Measurements from ENCODE around the gene ATAD2B. TPM values are rescaled to one million over a fixed set of nuclear protein-coding genes. Genes with fewer than 3 reads are reported as not detected.
"Not testable (repeated sequence)": the region's sequence is repeated elsewhere in the genome, so short reads cannot be mapped to it uniquely, and the experiment has no call there.

ATAD2B gene
- total RNA-seq = 10 to 100 TPM; 23.3 to 33.0 TPM
- long read RNA-seq, partial matches to known transcripts = 5 of 10 reads
- long read RNA-seq, other reads (novel, unspliced or antisense) = 5 of 10 reads

DNA sequence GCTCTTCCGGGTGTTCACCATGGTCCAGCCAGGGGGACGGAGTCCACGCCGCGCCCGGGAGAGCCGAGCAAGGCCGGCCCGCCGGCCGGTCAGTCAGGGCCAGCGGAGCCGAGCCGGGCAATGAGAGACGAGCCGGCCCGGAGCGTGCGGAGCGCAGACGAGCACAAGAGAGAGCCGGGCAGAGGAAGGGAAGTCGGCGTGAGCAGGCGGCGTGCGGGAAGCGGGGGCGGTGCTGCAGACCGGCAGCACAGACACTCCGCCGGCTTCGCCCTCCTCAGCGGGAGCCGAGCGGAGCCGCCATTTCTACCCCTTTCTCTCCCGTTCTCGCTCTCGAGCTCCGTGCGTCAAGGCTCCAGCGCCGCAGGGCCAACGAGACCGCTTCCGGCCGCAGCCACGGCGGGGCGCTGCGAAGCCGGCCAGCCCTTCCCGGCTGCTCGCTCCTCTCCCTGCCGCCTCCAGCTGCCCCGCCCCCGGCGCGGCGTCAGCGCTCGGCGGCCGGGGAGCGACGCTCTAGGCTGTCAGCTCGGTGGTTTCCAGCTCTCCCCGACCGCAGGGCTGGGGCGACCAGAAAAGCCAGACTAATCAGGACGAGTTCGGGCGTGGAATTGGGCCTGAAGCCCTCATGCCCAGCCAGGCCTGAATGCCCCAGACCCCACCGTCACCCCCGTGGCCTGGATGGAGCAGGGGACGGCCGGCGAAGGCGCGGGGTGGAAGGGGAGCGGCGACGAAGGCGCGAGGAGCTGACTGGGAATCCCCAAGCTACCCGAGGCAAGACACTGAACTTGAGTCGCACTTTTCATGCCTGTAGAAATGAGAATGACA lies at the start of gene ATAD2B:
Gene ATAD2B, minus strand, starts transcription at position 374 of the 822 bp plus-strand sequence. Its CDS starts 353 bp downstream, at position 21.
- ATAC-seq = peak; percentile 89
- intact Hi-C loops (cut with DNase I, micrococcal nuclease) = loop anchor here in 1 of 2 donors (10.0 kb wide), 1 partner anchor 158 kb away; the partner anchor contains the start of gene TP53I3
- DNase-seq = peak; percentile 83 to 93

DNA sequence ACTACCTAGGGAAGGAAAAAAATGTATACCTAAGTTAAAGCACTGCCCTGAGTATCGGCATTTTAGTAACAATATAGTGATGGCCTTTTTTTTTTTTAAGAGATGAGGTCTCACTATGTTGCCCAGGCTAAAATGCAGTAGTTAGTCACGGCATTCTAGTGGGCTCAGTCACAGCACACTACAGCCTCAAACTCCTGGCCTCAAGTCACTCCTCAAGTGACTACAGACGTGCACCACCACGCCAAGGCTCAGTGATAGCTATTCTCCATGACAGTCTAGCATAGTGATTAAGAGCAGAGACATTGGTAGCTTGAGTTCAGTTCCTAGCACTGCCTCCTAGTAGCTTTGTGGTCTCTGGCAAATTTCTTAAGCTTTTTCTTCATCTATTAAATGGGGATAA lies 40.9 kb upstream of the ATAD2B start:
- DNase-seq (no peak), ATAC-seq (no peak)
- intact Hi-C loops (cut with DNase I, micrococcal nuclease) = no loop called here

DNA sequence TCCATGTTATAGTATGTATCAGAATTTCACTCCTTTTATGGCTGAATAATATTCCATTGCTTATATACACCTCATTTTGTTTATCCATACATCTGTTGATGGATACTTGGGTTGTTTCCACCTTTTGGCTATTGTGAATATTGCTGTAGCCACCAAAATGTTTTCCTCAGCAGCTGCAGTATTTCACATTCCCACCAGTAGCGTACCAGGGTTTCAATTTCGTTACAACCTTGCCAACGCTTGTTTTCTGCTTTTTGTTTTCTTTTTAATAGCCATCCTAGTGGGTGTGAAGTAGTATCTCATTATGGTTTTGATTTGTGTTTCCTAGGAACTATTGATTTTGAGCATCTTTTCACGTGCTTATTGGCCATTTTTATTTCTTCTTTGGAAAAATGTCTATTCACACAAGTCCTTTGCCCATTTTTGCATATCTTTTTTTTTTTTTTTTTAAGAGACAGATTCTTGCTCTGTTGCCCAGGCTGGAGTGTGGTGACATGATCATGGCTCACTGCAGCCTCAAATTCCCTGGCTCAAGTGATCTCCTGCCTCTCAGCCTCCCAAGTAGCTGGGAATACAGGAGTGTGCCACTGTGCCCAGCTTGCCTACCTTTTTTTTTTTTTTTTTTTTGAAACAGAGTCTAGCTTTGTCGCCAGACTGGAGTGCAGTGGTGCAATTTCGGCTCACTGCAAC lies 27.5 kb upstream of the ATAD2B start:
- DNase-seq = no peak
- ATAC-seq = no peak
- intact Hi-C loops (cut with DNase I, micrococcal nuclease) = no loop called here

DNA sequence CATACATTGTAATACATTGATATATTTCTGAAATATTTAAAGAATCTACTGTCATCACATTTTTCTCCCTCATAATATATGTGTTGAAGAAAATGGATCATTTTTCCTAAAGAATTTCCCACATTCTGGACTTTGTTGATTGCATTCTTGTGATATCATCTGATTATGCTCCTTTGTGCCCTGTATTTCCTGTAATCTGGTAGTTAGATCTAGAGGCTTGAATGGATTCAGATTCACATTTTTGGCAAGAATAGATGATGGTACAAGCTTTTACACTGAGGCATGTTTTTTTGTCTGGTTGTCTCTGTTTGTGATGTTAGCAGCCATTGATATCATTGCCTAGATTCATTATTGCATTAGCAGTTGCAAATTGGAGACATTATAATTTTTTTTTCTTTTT lies 26.7 kb upstream of the ATAD2B start:
- DNase-seq (no peak), ATAC-seq (no peak)
- intact Hi-C loops (cut with DNase I, micrococcal nuclease) = no loop called here

DNA sequence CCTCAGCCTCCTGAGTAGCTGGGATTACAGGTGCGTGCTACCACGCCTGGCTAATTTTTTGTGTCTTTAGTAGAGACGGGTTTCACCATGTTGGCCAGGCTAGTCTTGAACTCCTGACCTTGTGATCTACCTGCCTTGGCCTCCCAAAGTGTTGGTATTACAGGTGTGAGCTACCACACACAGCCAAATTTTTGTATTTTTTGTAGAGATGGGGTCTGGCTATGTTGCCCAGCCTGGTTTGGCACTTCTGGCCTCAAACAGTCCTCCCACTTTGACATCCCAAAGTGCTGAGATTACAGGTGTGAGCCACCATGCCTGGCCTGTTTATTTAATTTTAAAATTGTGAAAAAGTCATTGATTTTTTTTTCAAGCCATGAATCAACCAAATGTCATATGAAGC lies 25.6 kb upstream of the ATAD2B start:
- DNase-seq; ATAC-seq; intact Hi-C loops (cut with DNase I, micrococcal nuclease): not testable (repeated sequence)

DNA sequence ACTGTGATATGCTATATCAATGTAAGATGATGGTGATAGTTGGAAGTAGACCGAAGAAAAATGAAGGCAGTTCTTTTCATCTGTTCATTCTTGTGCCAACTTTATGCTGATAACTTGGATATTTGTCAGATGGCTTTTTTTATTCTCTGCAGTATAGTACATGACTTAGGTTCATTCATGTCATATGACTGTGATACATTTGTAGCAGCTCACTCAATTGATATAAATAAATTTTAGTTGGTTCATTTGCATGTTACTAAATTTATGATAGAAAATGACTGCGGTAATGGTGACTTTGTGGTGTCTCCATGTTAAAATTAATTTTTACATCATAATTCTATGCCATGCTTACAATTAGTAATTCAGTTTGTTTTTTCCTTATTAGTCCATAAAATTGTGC lies 20.4 kb upstream of the ATAD2B start:
- ATAC-seq (no peak), DNase-seq (no peak)
- intact Hi-C loops (cut with DNase I, micrococcal nuclease) = no loop called here

DNA sequence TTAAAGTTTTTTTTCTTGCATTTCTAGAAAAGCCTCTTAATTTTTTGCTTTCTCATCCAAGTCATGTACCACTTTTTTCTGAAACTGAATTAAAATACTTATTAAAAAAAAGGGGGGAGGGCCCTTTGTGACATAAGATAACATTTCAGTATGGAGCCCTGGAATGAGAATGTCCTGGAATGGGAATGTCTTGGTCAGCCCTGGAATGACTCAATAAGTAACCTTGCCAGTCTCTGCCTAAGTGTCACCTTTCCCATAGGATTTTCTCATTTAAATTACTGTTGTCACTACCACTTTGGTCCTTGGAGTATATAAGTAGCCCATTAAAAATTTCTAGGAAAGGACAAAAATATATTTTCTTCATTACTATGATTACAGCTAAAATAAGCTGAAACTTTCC lies 18.1 kb upstream of the ATAD2B start:
- ATAC-seq (no peak), DNase-seq (no peak)
- intact Hi-C loops (cut with DNase I, micrococcal nuclease) = no loop called here

DNA sequence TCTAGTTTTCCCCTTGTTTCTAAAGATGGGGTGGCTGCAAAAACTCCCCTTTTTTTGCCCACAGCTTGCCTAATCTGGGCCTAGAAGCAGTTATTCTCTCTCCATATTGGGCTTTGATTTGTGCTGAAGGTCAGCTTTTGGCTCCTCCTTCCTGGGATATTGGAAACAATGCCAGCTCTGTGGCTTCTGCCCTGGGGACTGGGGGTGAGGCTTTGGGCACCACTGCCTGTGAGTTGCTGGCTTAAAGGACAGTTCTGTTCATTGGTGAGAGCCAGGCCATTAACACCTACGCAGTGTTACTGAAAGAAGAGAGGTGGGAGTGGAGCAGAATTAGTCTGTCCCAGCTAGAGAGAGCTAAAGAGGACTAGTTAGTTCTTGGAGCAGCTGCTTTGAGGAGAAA lies 17.6 kb upstream of the ATAD2B start:
- peak; percentile 19 for ATAC-seq
- no peak for DNase-seq
- intact Hi-C loops (cut with DNase I, micrococcal nuclease) = no loop called here

DNA sequence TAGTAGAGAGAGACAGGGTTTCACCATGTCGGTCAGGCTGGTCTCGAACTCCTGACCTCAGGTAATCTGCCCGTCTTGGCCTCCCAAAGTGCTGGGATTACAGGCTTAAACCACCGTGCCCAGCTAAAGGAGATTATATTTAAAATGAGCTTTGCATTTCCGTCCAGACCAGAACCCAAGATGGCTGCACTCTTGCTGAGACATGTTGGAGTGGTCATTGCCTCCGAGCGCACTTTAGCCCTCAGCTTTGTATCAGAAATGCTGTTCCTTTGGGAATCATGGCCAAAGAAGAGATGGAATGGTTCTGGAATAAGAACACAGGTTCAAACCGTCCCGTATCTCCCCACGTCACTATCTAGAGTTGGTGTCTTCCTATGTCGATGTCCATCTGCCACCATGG lies 16.7 kb upstream of the ATAD2B start:
- DNase-seq = no peak
- no peak for ATAC-seq
- intact Hi-C loops (cut with DNase I, micrococcal nuclease) = no loop called here

DNA sequence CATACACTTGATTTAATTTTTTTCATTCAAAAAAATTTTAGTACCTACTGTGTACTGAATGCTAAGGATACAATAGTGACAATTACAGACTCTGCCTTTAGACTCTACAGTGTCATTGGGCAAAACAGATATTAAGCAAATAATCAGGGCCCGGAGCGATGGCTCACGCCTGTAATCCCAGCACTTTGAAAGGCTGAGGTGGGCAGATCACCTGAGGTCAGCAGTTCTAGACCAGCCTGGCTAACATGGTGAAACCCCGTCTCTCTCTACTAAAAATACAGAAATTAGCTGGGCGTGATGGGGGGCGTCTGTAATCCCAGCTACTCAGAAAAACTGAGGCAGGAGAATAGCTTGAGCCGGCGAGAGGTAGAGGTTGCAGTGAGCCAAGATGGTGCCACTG lies 14.7 kb upstream of the ATAD2B start:
- DNase-seq (no peak), ATAC-seq (no peak)
- intact Hi-C loops (cut with DNase I, micrococcal nuclease) = no loop called here

DNA sequence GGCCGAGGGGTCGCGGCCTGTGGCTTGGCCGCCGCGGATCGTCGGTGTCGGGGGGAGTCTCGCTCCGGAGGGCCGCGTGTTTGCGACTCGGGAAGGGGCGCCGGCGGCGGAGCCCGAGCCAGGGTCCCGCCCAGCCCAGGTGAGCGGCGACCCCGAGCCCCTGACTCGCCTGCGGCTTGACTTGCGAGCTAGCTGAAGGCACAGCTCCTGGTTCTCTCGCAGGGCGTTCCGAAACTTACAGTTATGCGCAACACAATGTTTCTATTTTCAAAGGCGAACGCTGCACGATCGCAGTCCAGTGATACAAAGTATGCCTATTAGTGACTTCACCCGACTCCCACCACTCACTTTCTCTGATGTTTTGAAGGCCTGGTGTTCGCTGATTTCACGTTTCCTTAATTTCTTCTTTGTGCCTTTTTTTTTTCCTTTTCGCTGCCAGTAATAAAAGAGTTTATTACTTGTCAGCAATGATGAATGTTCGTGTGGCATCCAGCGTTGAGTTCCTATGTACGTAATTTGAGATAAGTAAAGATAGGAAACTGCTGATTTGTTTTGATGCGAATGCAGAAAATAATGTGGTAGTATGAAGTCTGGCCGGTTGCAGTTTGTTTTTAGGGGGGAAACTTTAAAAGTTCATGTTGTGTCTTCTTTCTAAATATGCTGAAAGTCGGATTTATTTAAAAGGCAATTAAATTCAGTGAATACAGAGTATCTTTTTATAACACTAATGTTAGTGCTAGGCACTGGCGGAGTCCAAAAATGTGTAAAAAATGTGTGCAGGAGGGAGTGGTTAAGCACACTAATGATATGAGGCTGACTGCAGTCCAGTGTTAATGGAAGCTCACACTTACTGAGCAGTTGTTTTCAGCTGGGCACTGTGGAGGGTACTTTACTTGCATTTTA lies 14.0 kb upstream of the ATAD2B start:
- peak; percentile 49 for ATAC-seq
- DNase-seq = peak; percentile 48 to 64
- intact Hi-C loops (cut with DNase I, micrococcal nuclease) = no loop called here

DNA sequence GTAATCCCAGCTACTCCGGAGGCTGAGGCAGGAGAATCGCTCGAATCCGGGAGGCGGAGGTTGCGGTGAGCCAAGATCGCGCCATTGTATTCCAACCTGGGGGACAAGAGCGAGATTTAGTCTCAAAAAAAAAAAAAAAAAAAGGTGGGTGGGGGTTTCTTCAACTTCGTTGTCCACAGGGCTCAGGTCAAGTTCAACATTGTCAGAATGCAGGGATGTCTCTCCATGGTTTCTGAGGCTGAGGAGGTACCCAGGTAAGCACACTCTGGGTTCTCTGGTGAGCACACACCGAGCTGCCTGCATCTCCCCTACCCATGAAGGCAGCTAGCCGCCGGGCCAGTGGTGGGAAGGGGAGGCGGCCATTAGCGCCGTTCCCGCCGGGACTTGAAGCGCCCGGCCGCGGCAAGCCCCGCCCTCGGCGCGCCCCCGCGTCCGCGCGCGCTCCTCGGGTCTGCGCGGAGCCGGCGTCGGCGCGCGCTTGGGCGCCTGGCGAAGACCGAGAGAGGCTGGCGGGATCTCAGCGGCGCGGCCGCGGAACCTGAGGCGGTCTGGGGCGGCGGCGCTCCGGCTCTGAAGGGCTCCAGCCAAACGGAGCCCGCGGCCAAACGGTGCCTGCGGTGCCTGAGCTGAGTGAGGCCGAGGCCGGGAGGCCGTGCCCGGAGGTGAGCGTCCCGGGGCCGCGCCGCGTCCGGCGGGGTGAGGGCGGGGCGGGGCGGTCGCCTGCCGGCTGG lies 13.2 kb upstream of the ATAD2B start, which contains the start of gene UBXN2A:
Gene UBXN2A, plus strand, starts transcription at position 477 of the 731 bp plus-strand sequence. CDS start 17,852 bp downstream, outside the sequence.
- DNase-seq (peak; percentile 56 to 83), ATAC-seq (peak; percentile 93)
- intact Hi-C loops (cut with DNase I, micrococcal nuclease) = no loop called here

DNA sequence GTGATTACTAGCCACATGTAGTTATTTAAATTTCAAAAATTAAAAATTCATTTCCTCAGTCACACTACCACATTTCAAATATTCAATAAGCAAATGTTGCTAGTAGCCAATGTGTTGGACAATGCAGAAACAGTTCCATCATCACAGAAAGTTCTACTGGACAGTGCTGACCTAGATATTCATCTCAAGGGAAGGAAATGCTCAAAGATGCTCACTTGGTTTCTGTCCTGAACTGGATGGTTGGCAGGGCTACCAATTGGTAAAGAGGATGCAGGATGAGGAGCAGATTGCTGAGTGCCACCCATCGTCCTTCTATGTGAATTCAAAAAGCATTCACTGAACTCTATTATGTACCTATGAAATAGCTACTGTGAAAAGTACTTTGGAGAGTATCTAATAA lies 7.3 kb upstream of the ATAD2B start:
- intact Hi-C loops (cut with DNase I, micrococcal nuclease) = no loop called here
- ATAC-seq (no peak), DNase-seq (no peak)

DNA sequence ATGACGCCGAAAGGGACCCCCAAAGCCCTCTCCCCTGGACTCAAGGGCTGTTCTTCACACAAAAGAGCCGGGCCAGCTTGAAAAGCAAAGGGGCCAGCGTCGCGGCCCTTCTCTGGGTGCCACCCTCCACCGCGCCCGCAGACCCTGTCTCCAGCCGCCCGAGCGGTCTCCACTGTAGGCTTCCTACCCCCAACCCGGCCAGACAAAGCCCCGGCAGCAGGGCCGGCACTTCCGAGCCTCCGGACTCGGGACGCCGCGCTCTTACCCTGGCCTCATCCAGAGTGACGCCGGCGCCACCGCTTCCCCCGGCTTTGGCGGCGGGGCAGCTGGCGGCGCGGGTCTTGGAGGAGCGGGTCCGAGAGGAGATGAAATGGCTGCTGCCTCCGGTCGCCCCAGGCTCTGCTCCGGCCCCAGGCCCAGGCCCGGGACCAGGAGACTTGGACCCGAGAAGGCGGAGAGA lies 603 bp downstream of the ATAD2B start:
- intact Hi-C loops (cut with DNase I, micrococcal nuclease) = loop anchor here in 1 of 2 donors (10.0 kb wide), 1 partner anchor 158 kb away; the partner anchor contains the start of gene TP53I3
- ATAC-seq = peak; percentile 43
- DNase-seq = peak in 1 of 2 donors; percentile 30

DNA sequence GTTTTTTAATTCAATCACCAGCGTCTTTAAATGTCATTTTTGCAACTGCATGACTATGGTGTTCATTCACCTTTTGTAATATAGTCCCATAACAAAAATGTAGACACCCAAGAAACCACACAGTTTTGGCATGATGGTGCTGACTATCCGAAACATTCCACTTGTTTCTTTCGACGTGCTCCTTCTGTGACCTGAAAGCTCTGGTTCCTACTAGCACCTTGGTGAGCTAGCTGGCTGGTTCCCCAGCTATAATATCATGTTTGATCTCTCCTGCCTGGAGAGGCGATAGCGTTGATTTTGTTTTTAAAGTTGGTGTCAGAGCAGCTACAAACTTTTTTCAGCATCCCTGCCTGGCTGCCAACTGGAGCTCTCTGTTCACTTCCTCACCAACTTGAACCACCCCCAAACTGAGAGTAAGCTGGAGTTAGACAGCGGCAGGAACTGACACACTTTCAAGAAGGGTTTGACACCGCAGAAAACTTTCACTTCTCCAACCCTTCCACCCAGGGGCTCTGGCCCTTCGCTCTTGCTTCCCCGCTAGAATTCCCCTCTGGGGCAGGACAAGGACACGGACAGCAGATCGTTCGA lies 1.1 kb downstream of the ATAD2B start:
- intact Hi-C loops (cut with DNase I, micrococcal nuclease) = loop anchor here in 1 of 2 donors (10.0 kb wide), 1 partner anchor 159 kb away; the partner anchor contains the start of gene TP53I3
- DNase-seq (peak; percentile 52 to 68), ATAC-seq (peak; percentile 47)

DNA sequence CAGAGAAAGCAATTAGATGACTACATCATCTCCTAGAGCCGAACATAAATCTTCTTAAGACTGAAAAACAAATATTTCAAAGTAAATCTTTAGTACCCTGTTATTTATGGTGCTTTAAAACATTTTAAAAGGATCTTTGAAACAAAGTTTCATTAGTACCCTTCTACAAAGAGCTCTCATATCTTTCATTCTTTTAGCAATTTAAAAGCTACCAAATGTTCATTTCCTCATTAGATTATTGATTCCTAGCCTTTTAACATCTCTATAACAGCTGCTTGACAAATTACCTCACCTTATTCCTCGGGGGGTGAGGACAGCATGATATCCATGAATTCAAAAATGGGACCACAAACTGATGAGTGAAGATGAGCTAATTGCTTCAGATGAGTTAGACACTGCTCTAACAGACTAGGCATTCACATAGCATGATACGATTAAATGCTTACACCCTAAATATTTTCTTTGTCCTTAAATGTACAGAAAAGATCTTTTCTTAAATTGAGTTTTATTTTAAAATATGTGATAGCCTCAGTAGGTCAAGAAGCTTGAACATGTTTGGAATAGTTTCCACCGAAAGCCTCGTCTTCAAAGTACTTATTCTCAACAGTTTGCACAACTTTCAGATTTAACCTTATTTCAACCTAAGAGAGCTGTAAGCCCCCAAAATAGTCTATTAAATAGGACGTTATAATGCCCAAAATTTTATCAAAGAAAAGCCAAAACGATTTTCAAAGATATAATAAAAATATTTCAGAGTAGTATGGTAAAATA lies 2.1 kb downstream of the ATAD2B start:
- ATAC-seq (no peak), DNase-seq (no peak)
- intact Hi-C loops (cut with DNase I, micrococcal nuclease) = loop anchor here in 1 of 2 donors (10.0 kb wide), 1 partner anchor 160 kb away; the partner anchor contains the start of gene TP53I3

Measured in left colon (tissue), 2 donors.